T-cell (primary cell): ENCODE measurements around the gene BTRC. TPM values are rescaled to one million over a fixed set of nuclear protein-coding genes. Genes with fewer than 3 reads are reported as not detected.

ENCODE experiments used
- ATAC-seq, 4 experiments: fragments of 200-7000 bp in 3 of 4; fragments of 150-1000 bp in 1 of 4; cut with Tn5 transposase; replicated peaks in 1 of 4; 1 replicate in 3 of 4; 2 replicates in 1 of 4; pipeline ENCODE4 v1.10.0; 2021; ENCODE audit warnings: moderate library complexity in 3 of 4, mild to moderate bottlenecking in 2 of 4, moderate number of reproducible peaks in 1 of 4
- CTCF ChIA-PET, 2 donors: fragments of 300-600 bp; sonication (Branson Sonifier 250); formaldehyde crosslinking; loops; one replicate each; lab custom pipeline; 2022; ENCODE audit warnings: antibody characterized with exemption in 2 of 2; lab: Charles Lee
- POLR2A ChIA-PET, 2 donors: fragments of 300-600 bp; sonication (Branson Sonifier 250); formaldehyde crosslinking; loops; one replicate each; lab custom pipeline; 2022; ENCODE audit warnings: antibody characterized with exemption in 2 of 2; lab: Charles Lee
- DNase-seq, 35 experiments: peaks; one replicate each; pipeline versions ENCODE4 v3.0.0 to v3.0.0-alpha.2; 2013 to 2023
- H3K27ac ChIP-seq: one replicate; pipeline ENCODE4 v1.5.1; 2013; ENCODE audit warnings: low read length
- H3K27me3 ChIP-seq, 2 experiments: replicated peaks in 1 of 2; 1 replicate in 1 of 2; 2 replicates in 1 of 2; pipeline versions ENCODE4 v1.6.1 to v1.7.0; 2013; ENCODE audit warnings: low read length in 1 of 2, mixed read lengths in 1 of 2; ENCODE audit not compliant: control insufficient read depth in 2 of 2, insufficient read depth in 2 of 2; ENCODE audit errors: extremely low read depth in 1 of 2
- H3K36me3 ChIP-seq, 2 donors: 1 replicate in 1 of 2; 2 replicates in 1 of 2; pipeline versions ENCODE4 v1.6.1 to v1.7.0; 2013; ENCODE audit warnings: low read length in 1 of 2; ENCODE audit not compliant: control insufficient read depth in 2 of 2, insufficient read depth in 1 of 2; ENCODE audit errors: extremely low read depth in 1 of 2
- H3K4me1 ChIP-seq, 2 experiments: 1 replicate in 1 of 2; 2 replicates in 1 of 2; pipeline versions ENCODE4 v1.6.1 to v1.7.0; 2013; ENCODE audit warnings: low read length in 2 of 2, mixed read lengths in 1 of 2; ENCODE audit not compliant: insufficient read depth in 2 of 2, control insufficient read depth in 1 of 2; ENCODE audit errors: extremely low read depth in 1 of 2
- H3K4me3 ChIP-seq, 2 donors: 1 replicate in 1 of 2; 2 replicates in 1 of 2; pipeline versions ENCODE4 v1.5.1 to v1.7.0; 2013; ENCODE audit warnings: mild to moderate bottlenecking in 2 of 2, low read length in 1 of 2, moderate library complexity in 1 of 2; ENCODE audit not compliant: control insufficient read depth in 1 of 2; ENCODE audit errors: extremely low read depth in 1 of 2
- H3K9me3 ChIP-seq: 2 replicates; pipeline ENCODE4 v1.7.0; 2013
- H3K27ac Mint-ChIP-seq, 2 donors: one replicate each; pipeline ENCODE4 v1.8.0; 2020 to 2021; ENCODE audit warnings: mild to moderate bottlenecking in 2 of 2, mixed read lengths in 2 of 2
- H3K27me3 Mint-ChIP-seq, 2 donors: one replicate each; pipeline ENCODE4 v1.8.0; 2021 to 2022; ENCODE audit warnings: mixed read lengths in 2 of 2
- H3K36me3 Mint-ChIP-seq: one replicate; pipeline ENCODE4 v1.8.0; 2021; ENCODE audit warnings: mixed read lengths
- H3K4me1 Mint-ChIP-seq, 3 donors: one replicate each; pipeline ENCODE4 v1.8.0; 2020 to 2022; ENCODE audit warnings: mixed read lengths in 3 of 3, mild to moderate bottlenecking in 1 of 3
- H3K4me3 Mint-ChIP-seq, 3 donors: one replicate each; pipeline ENCODE4 v1.8.0; 2020 to 2022; ENCODE audit warnings: mild to moderate bottlenecking in 3 of 3, mixed read lengths in 3 of 3, moderate library complexity in 3 of 3
- H3K9me3 Mint-ChIP-seq, 3 donors: one replicate each; pipeline ENCODE4 v1.8.0; 2020 to 2022; ENCODE audit warnings: mixed read lengths in 3 of 3
- WGBS: methylation state at CpG from one replicate; pipeline ENCODE4 v1.1.5; 2013; ENCODE audit warnings: missing lambda C conversion rate; ENCODE audit not compliant: insufficient coverage; 5-methylcytosine and 5-hydroxymethylcytosine counted together
- total RNA-seq, 35 experiments: library from RNA in 6 of 35; stranded (reverse) in 6 of 35; fragments of 120-200 nt in 1 of 35; gene quantifications; one replicate each; pipeline versions ENCODE4 v1.2.1 to v1.2.4 and lab custom pipeline; 2013 to 2026

BTRC gene
- total RNA-seq, 5 donors from 2014 or later (not counting 1 experiment from before 2014, with no cell fraction given): 15.7 to 23.2 (median 17.3) TPM

- ATAC-seq (peak in 1 of 4 experiments; percentile 33), DNase-seq (no peak)
- Mint-ChIP-seq H3K9me3 (no peaks in the 10 kb centered on the region), H3K4me3 (no peak overlapping the region), H3K4me1 (peaks cover 16 to 35% (median 25%) of the 10 kb centered on the region in 3 donors), H3K36me3 (peaks cover 20% of the 10 kb centered on the region), H3K27me3 (no peaks in the 10 kb centered on the region), H3K27ac (peak overlapping the region in 1 of 2 donors; percentile 68)
- Histone ChIP-seq H3K36me3 (peaks cover 0 to 6% of the 10 kb centered on the region in 2 donors), H3K27ac (no peak overlapping the region), H3K4me1 (peaks cover 0 to 4% of the 10 kb centered on the region in 2 experiments), H3K4me3 (no peak overlapping the region), H3K9me3 (no peaks in the 10 kb centered on the region), H3K27me3 (no peaks in the 10 kb centered on the region)
- POLR2A ChIA-PET: interaction anchor here in 1 of 2 donors (0.6 kb wide), 1 partner anchor 830 kb away, joined by 3 read pairs; no protein-coding TSS in a partner anchor
- WGBS: 64% methylated on average over 2 of the region's 7 CpGs
- CTCF ChIA-PET: no interaction called here
Observed at GRCh38 chr10:101375076-101375475, 21.1 kb downstream of the BTRC start.

GRCh38 chr10:101379663-101380352, 25.8 kb downstream of the BTRC start:
- H3K36me3 ChIP-seq: peaks cover 0 to 6% of the 10 kb centered on the region in 2 donors
- no peaks in the 10 kb centered on the region for H3K9me3 ChIP-seq
- H3K27ac ChIP-seq: no peak overlapping the region
- Mint-ChIP-seq H3K9me3 (no peaks in the 10 kb centered on the region), H3K36me3 (peaks cover 4% of the 10 kb centered on the region), H3K27me3 (no peaks in the 10 kb centered on the region), H3K4me3 (no peak overlapping the region), H3K27ac (no peak overlapping the region), H3K4me1 (peaks cover 35 to 44% (median 37%) of the 10 kb centered on the region in 3 donors)
- WGBS: no CpG with 5 or more reads among the region's 5 CpGs
- no peaks in the 10 kb centered on the region for H3K27me3 ChIP-seq
- POLR2A ChIA-PET: no interaction called here
- no peak for ATAC-seq
- H3K4me1 ChIP-seq: peaks cover 0 to 3% of the 10 kb centered on the region in 2 experiments
- no peak overlapping the region for H3K4me3 ChIP-seq
- no peak for DNase-seq
- CTCF ChIA-PET: interaction anchor here in 1 of 2 donors (0.8 kb wide), 1 partner anchor 79 kb away, joined by 3 read pairs; no protein-coding TSS in a partner anchor

GRCh38 chr10:101380353-101381017, 26.5 kb downstream of the BTRC start:
- no peaks in the 10 kb centered on the region for H3K27me3 ChIP-seq
- no peak overlapping the region for H3K27ac Mint-ChIP-seq
- POLR2A ChIA-PET: no interaction called here
- H3K36me3 Mint-ChIP-seq: peaks cover 4% of the 10 kb centered on the region
- DNase-seq: no peak
- peaks cover 28 to 38% (median 32%) of the 10 kb centered on the region in 3 donors for H3K4me1 Mint-ChIP-seq
- H3K4me1 ChIP-seq: no peaks in the 10 kb centered on the region
- peaks cover 0 to 4% of the 10 kb centered on the region in 2 donors for H3K36me3 ChIP-seq
- ATAC-seq: no peak
- H3K27ac ChIP-seq: no peak overlapping the region
- no peaks in the 10 kb centered on the region for H3K9me3 ChIP-seq
- H3K9me3 Mint-ChIP-seq: no peaks in the 10 kb centered on the region
- H3K4me3 ChIP-seq: no peak overlapping the region
- CTCF ChIA-PET: interaction anchor here in 1 of 2 donors (0.8 kb wide), 1 partner anchor 79 kb away, joined by 3 read pairs; no protein-coding TSS in a partner anchor
- 78% methylated on average over 4 of the region's 5 CpGs for WGBS
- H3K4me3 Mint-ChIP-seq: no peak overlapping the region
- no peaks in the 10 kb centered on the region for H3K27me3 Mint-ChIP-seq

GRCh38 chr10:101385866-101386658, 32.1 kb downstream of the BTRC start:
- H3K27me3 Mint-ChIP-seq: no peaks in the 10 kb centered on the region
- no peaks in the 10 kb centered on the region for H3K4me1 ChIP-seq
- WGBS: 100% methylated on average over 1 of the region's 1 CpG
- ChIA-PET CTCF (interaction anchor here in 1 of 2 donors (0.7 to 1.8 kb wide), 2 partner anchors 10 to 12 kb away, joined by 4 read pairs; no protein-coding TSS in a partner anchor), POLR2A (interaction anchor here in 1 of 2 donors (0.7 kb wide), 1 partner anchor 1469 kb away, joined by 6 read pairs; no protein-coding TSS in a partner anchor)
- H3K4me3 Mint-ChIP-seq: no peak overlapping the region
- no peak for DNase-seq
- no peak for ATAC-seq
- H3K36me3 ChIP-seq: no peaks in the 10 kb centered on the region
- no peak overlapping the region for H3K27ac ChIP-seq
- peaks cover 12% of the 10 kb centered on the region for H3K36me3 Mint-ChIP-seq
- H3K4me1 Mint-ChIP-seq: peaks cover 13 to 36% (median 25%) of the 10 kb centered on the region in 3 donors
- H3K9me3 ChIP-seq: no peaks in the 10 kb centered on the region
- no peaks in the 10 kb centered on the region for H3K9me3 Mint-ChIP-seq
- H3K27me3 ChIP-seq: no peaks in the 10 kb centered on the region
- H3K27ac Mint-ChIP-seq: no peak overlapping the region
- H3K4me3 ChIP-seq: no peak overlapping the region

GRCh38 chr10:101386659-101387259, 32.8 kb downstream of the BTRC start:
- ChIA-PET POLR2A (interaction anchor here in 1 of 2 donors (0.7 kb wide), 1 partner anchor 245 kb away, joined by 4 read pairs; no protein-coding TSS in a partner anchor), CTCF (interaction anchor here (0.5 to 1.8 kb wide), 3 partner anchors 10 to 90 kb away, joined by 4 read pairs; no protein-coding TSS in a partner anchor)
- Mint-ChIP-seq H3K27me3 (no peaks in the 10 kb centered on the region), H3K9me3 (no peaks in the 10 kb centered on the region), H3K4me1 (peaks cover 12 to 29% (median 22%) of the 10 kb centered on the region in 3 donors), H3K36me3 (peaks cover 12% of the 10 kb centered on the region), H3K4me3 (no peak overlapping the region), H3K27ac (no peak overlapping the region)
- Histone ChIP-seq H3K9me3 (no peaks in the 10 kb centered on the region), H3K4me1 (no peaks in the 10 kb centered on the region), H3K4me3 (no peak overlapping the region), H3K36me3 (no peaks in the 10 kb centered on the region), H3K27ac (no peak overlapping the region), H3K27me3 (no peaks in the 10 kb centered on the region)
- no peak for ATAC-seq
- 80% methylated on average over 1 of the region's 4 CpGs for WGBS
- DNase-seq: no peak
